PC-9 (cell line): ENCODE data around the gene TTC39C. TPM values are rescaled to one million over a fixed set of nuclear protein-coding genes. Genes with fewer than 3 reads are reported as not detected.
A peak's percentile ranks its signal among the peaks of the same experiment; 100 is the strongest.

Experiments
- BruUV-seq: library from RNA; stranded (reverse); fragments of 400-500 nt; replicated peaks from 2 replicates; lab custom pipeline; 2021; lab: Mats Ljungman, UMichigan
- CTCF ChIA-PET: fragments of 300-600 bp; sonication (Branson Sonifier 250); formaldehyde crosslinking; loops from one replicate; lab custom pipeline; 2022; ENCODE audit warnings: antibody characterized with exemption; lab: Charles Lee
- POLR2A ChIA-PET: fragments of 300-600 bp; sonication (Branson Sonifier 250); formaldehyde crosslinking; loops from one replicate; lab custom pipeline; 2022; ENCODE audit warnings: antibody characterized with exemption; ENCODE audit not compliant: unreplicated experiment; lab: Charles Lee
- DNase-seq, 2 experiments: peaks; one replicate each; pipeline versions ENCODE4 v3.0.0 to v3.0.0-alpha.2; 2015 to 2022; ENCODE audit warnings: mixed read lengths in 1 of 2
- H2AFZ ChIP-seq: fragments of 200-600 bp; sonication (generic); 2 replicates; pipeline ENCODE4 v1.8.1; 2017; ENCODE audit warnings: antibody characterized with exemption
- H3F3A ChIP-seq: fragments of 200-600 bp; sonication (generic); 2 replicates; pipeline ENCODE4 v1.8.1; 2017; ENCODE audit warnings: antibody characterized with exemption, mild to moderate bottlenecking, low read depth; ENCODE audit not compliant: insufficient read depth
- H3K27ac ChIP-seq: fragments of 200-600 bp; sonication (generic); 2 replicates; pipeline ENCODE4 v1.6.1; 2016; ENCODE audit warnings: mixed run types
- H3K27me3 ChIP-seq: fragments of 200-600 bp; sonication (generic); 2 replicates; pipeline ENCODE4 v1.6.1; 2016; ENCODE audit warnings: low read depth, mixed run types; ENCODE audit not compliant: insufficient read depth
- H3K36me3 ChIP-seq: fragments of 200-600 bp; sonication (generic); 2 replicates; pipeline ENCODE4 v1.6.1; 2016; ENCODE audit warnings: low read depth, mixed run types
- H3K4me1 ChIP-seq: fragments of 200-600 bp; sonication (generic); replicated peaks from 2 replicates; pipeline ENCODE4 v1.6.1; 2016; ENCODE audit warnings: mixed run types; ENCODE audit not compliant: insufficient read depth
- H3K4me2 ChIP-seq: fragments of 200-600 bp; sonication (generic); 2 replicates; pipeline ENCODE4 v1.6.1; 2017; ENCODE audit warnings: mixed run types
- H3K4me3 ChIP-seq: fragments of 200-600 bp; sonication (generic); 2 replicates; pipeline ENCODE4 v1.6.1; 2016; ENCODE audit warnings: mixed run types
- H3K79me2 ChIP-seq: fragments of 200-600 bp; sonication (generic); 2 replicates; pipeline ENCODE4 v1.6.1; 2017; ENCODE audit warnings: low read depth, mixed run types
- H3K9me2 ChIP-seq: fragments of 200-600 bp; sonication (generic); 2 replicates; pipeline ENCODE4 v1.8.1; 2017; ENCODE audit warnings: mild to moderate bottlenecking; ENCODE audit not compliant: insufficient read depth
- H3K9me3 ChIP-seq: fragments of 200-600 bp; sonication (generic); 2 replicates; pipeline ENCODE4 v1.8.1; 2016; ENCODE audit warnings: low read depth; ENCODE audit not compliant: insufficient read depth
- H4K20me1 ChIP-seq: fragments of 200-600 bp; sonication (generic); 2 replicates; pipeline ENCODE4 v1.8.1; 2017; ENCODE audit not compliant: insufficient read depth
- EZH2 ChIP-seq: fragments of 200-600 bp; sonication (generic); IDR thresholded peaks from 2 replicates; pipeline ENCODE4 v1.8.0; 2017; ENCODE audit warnings: antibody characterized with exemption, low read depth
- intact Hi-C: fragments of 100-400 bp; cut with micrococcal nuclease; formaldehyde crosslinking; loops from one replicate; pipeline ENCODE4 v1.10.0; 2022; ENCODE audit not compliant: unreplicated experiment
- total RNA-seq: library from RNA; stranded (reverse); gene quantifications from 2 replicates; pipeline ENCODE4 v1.2.3, GENCODE V29; 2021
- TF ChIP-seq, protein P1 (sequence below): fragments of 200-600 bp; sonication (generic); conservative IDR thresholded peaks from 2 replicates; pipeline ENCODE4 v1.6.1; 2017; ENCODE audit warnings: mixed run types, antibody characterized with exemption, mild to moderate bottlenecking, moderate library complexity

Gene TTC39C
- total RNA-seq, 1 experiment from 2014 or later, result 15.3 TPM

DNA sequence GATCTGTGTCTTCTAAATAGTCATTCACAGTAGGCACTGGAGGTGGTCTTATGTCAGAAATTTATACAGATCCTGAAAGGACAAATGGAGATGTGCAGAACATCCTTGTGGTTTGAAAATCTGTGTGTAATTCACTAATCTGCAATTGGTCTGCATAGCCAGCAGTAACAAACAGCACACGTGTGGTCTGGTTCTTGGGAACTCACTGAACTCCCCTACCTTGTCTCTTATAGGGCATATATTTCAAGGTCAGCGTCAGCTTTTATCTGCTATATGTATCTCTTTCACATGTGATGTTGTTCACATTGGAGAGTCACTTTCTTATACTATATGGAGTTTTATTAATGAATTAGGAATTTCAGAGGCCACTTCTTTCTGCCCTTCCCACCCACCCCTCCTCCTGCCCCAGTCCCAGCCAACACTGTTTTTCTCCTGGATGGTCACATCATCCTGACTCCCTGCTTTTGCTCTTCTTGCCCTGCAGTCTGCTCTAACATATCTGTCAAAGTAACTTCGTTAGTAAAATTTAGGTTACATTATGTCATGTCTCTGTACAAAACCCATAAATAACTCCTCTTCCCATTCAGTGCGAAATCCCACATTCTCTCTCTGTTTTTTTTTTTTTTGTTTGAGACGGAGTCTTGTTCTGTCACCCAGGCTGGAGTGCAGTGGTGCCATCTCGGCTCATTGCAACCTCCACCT lies 88.9 kb downstream of the TTC39C start:
- POLR2A ChIA-PET, result interaction anchor here (0.7 kb wide), 1 partner anchor 17 kb away, joined by 17 read pairs; no protein-coding TSS in a partner anchor
- Histone ChIP-seq H3K79me2 (no peaks in the 10 kb centered on the region), H3K4me3 (no peak overlapping the region), H3K36me3 (no peaks in the 10 kb centered on the region), H3K9me2 (no peaks in the 10 kb centered on the region), H4K20me1 (no peaks in the 10 kb centered on the region), H3F3A (no peaks in the 10 kb centered on the region), H3K9me3 (no peaks in the 10 kb centered on the region), H2AFZ (no peak overlapping the region), H3K27ac (no peak overlapping the region), H3K4me1 (no peaks in the 10 kb centered on the region), H3K4me2 (no peak overlapping the region), H3K27me3 (no peaks in the 10 kb centered on the region)
- CTCF ChIA-PET, result no interaction called here
- no TSS peak for BruUV-seq
- intact Hi-C loops, result no loop called here
- DNase-seq, result no peak
- TF ChIP-seq, protein P1, sequence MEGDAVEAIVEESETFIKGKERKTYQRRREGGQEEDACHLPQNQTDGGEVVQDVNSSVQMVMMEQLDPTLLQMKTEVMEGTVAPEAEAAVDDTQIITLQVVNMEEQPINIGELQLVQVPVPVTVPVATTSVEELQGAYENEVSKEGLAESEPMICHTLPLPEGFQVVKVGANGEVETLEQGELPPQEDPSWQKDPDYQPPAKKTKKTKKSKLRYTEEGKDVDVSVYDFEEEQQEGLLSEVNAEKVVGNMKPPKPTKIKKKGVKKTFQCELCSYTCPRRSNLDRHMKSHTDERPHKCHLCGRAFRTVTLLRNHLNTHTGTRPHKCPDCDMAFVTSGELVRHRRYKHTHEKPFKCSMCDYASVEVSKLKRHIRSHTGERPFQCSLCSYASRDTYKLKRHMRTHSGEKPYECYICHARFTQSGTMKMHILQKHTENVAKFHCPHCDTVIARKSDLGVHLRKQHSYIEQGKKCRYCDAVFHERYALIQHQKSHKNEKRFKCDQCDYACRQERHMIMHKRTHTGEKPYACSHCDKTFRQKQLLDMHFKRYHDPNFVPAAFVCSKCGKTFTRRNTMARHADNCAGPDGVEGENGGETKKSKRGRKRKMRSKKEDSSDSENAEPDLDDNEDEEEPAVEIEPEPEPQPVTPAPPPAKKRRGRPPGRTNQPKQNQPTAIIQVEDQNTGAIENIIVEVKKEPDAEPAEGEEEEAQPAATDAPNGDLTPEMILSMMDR, result no peak
- TF ChIP-seq EZH2, result no peak

GRCh38 chr18:24104486-24104885 lies 89.9 kb downstream of the TTC39C start:
- no peaks in the 10 kb centered on the region for H4K20me1 ChIP-seq
- no peaks in the 10 kb centered on the region for H3K27me3 ChIP-seq
- no peaks in the 10 kb centered on the region for H3F3A ChIP-seq
- H3K4me1 ChIP-seq, result no peaks in the 10 kb centered on the region
- no peaks in the 10 kb centered on the region for H3K79me2 ChIP-seq
- intact Hi-C loops, result no loop called here
- DNase-seq, result no peak
- H3K4me3 ChIP-seq, result no peak overlapping the region
- TF ChIP-seq EZH2, result no peak
- TF ChIP-seq, protein P1, result no peak
- no peaks in the 10 kb centered on the region for H3K9me2 ChIP-seq
- H2AFZ ChIP-seq, result no peak overlapping the region
- no peak overlapping the region for H3K27ac ChIP-seq
- no TSS peak for BruUV-seq
- ChIA-PET CTCF (interaction anchor here (0.6 kb wide), 1 partner anchor 1939 kb away, joined by 3 read pairs; no protein-coding TSS in a partner anchor), POLR2A (interaction anchor here (0.7 kb wide), 1 partner anchor 16 kb away, joined by 17 read pairs; no protein-coding TSS in a partner anchor)
- H3K9me3 ChIP-seq, result no peaks in the 10 kb centered on the region
- no peak overlapping the region for H3K4me2 ChIP-seq
- H3K36me3 ChIP-seq, result no peaks in the 10 kb centered on the region

GRCh38 chr18:24108641-24109040 lies 94.1 kb downstream of the TTC39C start:
- Histone ChIP-seq H3K36me3 (no peaks in the 10 kb centered on the region), H3F3A (no peaks in the 10 kb centered on the region), H3K9me3 (no peaks in the 10 kb centered on the region), H3K4me1 (peaks cover 15% of the 10 kb centered on the region), H3K27me3 (no peaks in the 10 kb centered on the region), H3K27ac (no peak overlapping the region), H3K79me2 (no peaks in the 10 kb centered on the region), H3K4me3 (no peak overlapping the region), H2AFZ (no peak overlapping the region), H4K20me1 (no peaks in the 10 kb centered on the region), H3K9me2 (no peaks in the 10 kb centered on the region), H3K4me2 (no peak overlapping the region)
- ChIA-PET CTCF (no interaction called here), POLR2A (no interaction called here)
- TF ChIP-seq, protein P1, result no peak
- TF ChIP-seq EZH2, result no peak
- no TSS peak for BruUV-seq
- peak in 1 of 2 experiments; percentile 35 for DNase-seq
- intact Hi-C loops, result no loop called here
